ENCODE results near the gene DNAJC5.

Gene DNAJC5

GRCh38 chr20:63884506-63885263 is 10.2 kb upstream of the DNAJC5 start:
- no peak for DNase-seq (ENCODE audit: low read depth in 2 of 2)

GRCh38 chr20:63885264-63886053 is 9.5 kb upstream of the DNAJC5 start:
- DNase-seq (ENCODE audit: low read depth in 2 of 2) = no peak

- DNase-seq (ENCODE audit: low read depth in 2 of 2) = no peak
Measured at GRCh38 chr20:63886054-63886419, 8.9 kb upstream of the DNAJC5 start.

GRCh38 chr20:63886921-63887320 is 8.0 kb upstream of the DNAJC5 start:
- DNase-seq (ENCODE audit: low read depth in 2 of 2) = no peak

- DNase-seq (ENCODE audit: low read depth in 2 of 2) = no peak
Measured at GRCh38 chr20:63889241-63890200, 5.4 kb upstream of the DNAJC5 start.

GRCh38 chr20:63890201-63890576 is 4.7 kb upstream of the DNAJC5 start:
- no peak for DNase-seq (ENCODE audit: low read depth in 2 of 2)

- DNase-seq (ENCODE audit: low read depth in 2 of 2) = no peak
Measured at GRCh38 chr20:63890616-63891015, 4.3 kb upstream of the DNAJC5 start.

GRCh38 chr20:63891061-63892002 is 3.6 kb upstream of the DNAJC5 start:
- no peak for DNase-seq (ENCODE audit: low read depth in 2 of 2)

- DNase-seq (ENCODE audit: low read depth in 2 of 2) = no peak
Measured at GRCh38 chr20:63892402-63892801, 2.5 kb upstream of the DNAJC5 start.

- no peak for DNase-seq (ENCODE audit: low read depth in 2 of 2)
Measured at GRCh38 chr20:63893999-63894357, 948 bp upstream of the DNAJC5 start.

- DNase-seq (ENCODE audit: low read depth in 2 of 2) = no peak
Measured at GRCh38 chr20:63895202-63895951, 451 bp downstream of the DNAJC5 start.

- no peak for DNase-seq (ENCODE audit: low read depth in 2 of 2)
Measured at GRCh38 chr20:63895952-63896263, 982 bp downstream of the DNAJC5 start.

GRCh38 chr20:63896264-63897105 is 1.6 kb downstream of the DNAJC5 start:
- no peak for DNase-seq (ENCODE audit: low read depth in 2 of 2)

GRCh38 chr20:63897978-63898561 is 3.1 kb downstream of the DNAJC5 start:
- DNase-seq (ENCODE audit: low read depth in 2 of 2) = no peak

- DNase-seq (ENCODE audit: low read depth in 2 of 2) = no peak
Measured at GRCh38 chr20:63898882-63899558, 4.1 kb downstream of the DNAJC5 start.

GRCh38 chr20:63900413-63900812 is 5.5 kb downstream of the DNAJC5 start:
- DNase-seq (ENCODE audit: low read depth in 2 of 2) = no peak

GRCh38 chr20:63903796-63904561 is 9.1 kb downstream of the DNAJC5 start:
- no peak for DNase-seq (ENCODE audit: low read depth in 2 of 2)
